GM21528 (cell line): Measurements from ENCODE around the gene MYO5B.
A peak's percentile ranks its signal among the peaks of the same experiment; 100 is the strongest.

Source experiments
- ATAC-seq: cut with Tn5 transposase; IDR thresholded peaks from one replicate; pipeline ENCODE4 v1.9.1; 2021; ENCODE audit warnings: mild to moderate bottlenecking, moderate library complexity; ENCODE audit not compliant: unreplicated experiment, low FRiP score

The MYO5B gene

GRCh38 chr18:49980896-49981295 lies 214.1 kb downstream of the MYO5B start:
- no peak for ATAC-seq

DNA sequence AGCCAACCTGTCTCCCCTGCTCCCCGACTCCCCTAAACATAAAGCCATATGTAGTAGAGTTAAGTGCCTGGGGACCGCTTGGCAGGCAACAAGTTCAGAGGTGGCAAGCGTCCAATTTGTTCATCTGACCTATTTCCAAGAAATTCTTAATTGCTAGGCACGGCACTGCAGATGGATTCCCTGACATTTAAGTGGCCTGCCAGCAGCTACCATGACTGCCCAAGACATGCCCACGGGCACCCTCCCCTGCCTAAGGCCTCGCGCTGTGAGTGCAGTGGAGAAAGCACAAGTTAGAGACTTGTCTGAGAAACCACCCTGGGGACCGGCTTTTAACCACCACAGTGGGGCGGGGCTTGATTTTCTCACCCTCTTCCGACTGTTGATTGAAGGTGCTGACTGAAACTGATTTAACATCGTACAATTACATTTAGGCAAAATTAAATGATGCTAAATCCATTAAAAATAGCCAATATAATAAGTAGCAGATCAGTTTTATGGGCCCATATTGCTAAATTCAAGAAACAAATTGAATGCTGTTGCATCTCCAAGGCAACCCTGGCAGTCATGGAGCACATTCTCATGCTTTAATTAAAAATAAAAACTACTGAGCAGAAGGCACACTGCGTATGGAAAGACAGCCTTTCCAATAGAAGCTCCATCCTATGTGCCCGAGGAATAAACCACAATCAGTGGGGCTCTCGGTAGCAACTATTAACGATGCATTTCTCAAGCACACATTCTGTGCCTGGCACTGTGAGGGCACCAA lies 218.0 kb downstream of the MYO5B start:
- no peak for ATAC-seq

DNA sequence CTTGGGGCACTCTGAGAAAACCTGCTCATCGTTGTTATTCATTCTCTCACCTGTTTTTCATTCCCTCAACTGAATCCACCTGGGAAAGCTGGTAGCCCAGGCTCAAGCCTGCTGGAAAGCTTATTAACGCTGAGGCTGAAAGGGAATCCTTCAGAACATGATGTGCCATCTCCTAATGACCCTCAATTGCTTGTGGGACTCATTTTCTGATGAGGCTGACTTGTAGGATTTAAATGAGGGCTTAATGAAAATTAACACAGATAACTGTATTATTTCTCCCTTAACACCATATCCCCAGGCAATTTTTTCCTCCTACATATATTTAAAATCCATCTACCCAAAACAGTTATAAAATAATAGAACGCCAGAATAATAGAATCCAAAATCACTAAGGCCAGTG lies 218.9 kb downstream of the MYO5B start:
- no peak for ATAC-seq

DNA sequence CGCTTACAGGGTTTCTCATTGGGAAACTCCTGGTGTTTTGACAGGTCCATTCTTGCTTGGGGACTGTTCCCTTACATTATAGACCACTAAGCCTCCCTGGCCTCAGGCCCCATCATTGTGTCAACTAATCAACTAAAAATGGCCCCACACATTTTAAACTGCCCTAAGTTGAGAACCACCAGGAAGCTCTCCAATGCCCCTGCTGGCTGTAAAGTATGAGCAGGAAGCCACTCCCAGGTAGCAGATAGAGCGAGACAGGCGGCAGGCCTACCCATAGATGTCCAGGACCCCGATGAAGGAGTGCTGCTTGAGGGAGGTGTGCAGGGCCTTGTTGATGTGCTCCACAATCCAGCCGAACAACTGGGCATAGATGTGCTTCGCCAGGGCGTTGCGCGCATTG lies 220.9 kb downstream of the MYO5B start:
- no peak for ATAC-seq

DNA sequence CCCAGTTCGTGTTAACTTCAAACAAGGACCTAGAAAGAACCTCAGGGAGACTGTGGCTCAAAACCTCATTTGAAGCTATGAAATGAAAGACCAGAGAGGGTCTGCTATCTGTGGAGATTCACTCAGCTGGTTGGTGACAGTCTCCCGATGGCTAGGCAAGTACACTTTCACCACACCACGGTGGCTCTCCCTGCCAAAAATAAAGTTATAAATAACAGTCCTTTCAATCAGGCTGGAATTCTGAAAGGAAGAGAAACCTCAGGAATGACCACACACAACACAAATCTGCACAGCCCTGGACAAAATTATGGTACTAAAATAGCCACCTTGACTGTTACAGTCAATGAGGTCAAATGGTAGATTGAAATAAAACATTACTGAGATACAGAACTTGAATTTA lies 221.4 kb downstream of the MYO5B start:
- ATAC-seq: no peak

GRCh38 chr18:49972535-49972934 lies 222.4 kb downstream of the MYO5B start:
- ATAC-seq: no peak

GRCh38 chr18:49971462-49971861 lies 223.5 kb downstream of the MYO5B start:
- no peak for ATAC-seq

DNA sequence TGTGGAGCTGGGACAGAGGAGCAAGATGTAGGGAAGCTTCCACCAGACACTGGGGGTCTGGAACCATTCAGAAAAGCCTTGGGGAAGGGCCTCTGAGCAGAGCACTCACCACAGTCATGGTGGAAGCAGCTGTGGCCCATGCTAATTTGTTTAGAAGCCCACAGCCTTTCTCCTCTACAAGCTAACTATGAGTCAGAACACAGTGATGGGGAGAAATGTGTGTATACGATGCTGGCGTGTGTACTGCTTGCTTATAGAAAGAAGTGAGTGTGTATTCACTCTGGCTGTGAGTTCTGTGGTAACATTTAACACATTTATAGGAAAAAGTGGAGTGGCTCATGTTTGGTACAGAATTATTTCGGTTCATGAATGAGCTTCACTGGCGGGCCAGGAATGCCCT lies 224.6 kb downstream of the MYO5B start:
- ATAC-seq: no peak

DNA sequence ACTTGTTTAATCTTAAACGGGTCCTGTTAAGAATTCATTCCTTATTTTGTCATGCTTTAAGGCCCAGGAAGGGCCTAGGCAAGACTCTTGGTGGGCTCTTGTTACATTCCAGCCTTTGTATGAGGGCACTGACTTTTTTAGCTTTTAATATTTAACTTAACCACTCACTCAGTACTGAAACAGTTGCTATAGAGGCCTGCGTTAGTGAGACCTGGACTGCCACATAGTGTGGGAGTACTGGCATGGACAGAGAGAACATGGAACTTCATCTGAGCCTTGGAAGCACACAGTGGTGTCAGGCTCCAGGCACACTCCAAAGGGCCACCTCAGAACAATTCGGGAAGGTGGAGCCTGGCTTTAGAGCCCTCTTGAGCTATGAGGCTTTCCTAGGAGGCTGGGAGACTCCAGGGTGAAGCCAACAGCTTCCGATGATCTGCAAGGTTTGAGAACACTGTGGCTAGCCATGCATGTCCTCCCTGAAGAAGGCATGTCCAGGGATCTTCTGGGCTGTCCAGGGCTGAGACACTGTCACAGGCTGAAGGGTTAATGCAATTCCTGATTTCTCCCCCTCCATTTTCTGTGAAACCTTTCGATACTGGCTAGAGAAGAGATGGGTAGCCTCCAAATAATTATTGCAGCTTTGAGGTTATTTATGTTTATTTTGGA lies 226.2 kb downstream of the MYO5B start:
- ATAC-seq: no peak

- no peak for ATAC-seq
Observed at GRCh38 chr18:49967636-49968313, 227.2 kb downstream of the MYO5B start.

- no peak for ATAC-seq
Observed at GRCh38 chr18:49967171-49967570, 227.8 kb downstream of the MYO5B start.

DNA sequence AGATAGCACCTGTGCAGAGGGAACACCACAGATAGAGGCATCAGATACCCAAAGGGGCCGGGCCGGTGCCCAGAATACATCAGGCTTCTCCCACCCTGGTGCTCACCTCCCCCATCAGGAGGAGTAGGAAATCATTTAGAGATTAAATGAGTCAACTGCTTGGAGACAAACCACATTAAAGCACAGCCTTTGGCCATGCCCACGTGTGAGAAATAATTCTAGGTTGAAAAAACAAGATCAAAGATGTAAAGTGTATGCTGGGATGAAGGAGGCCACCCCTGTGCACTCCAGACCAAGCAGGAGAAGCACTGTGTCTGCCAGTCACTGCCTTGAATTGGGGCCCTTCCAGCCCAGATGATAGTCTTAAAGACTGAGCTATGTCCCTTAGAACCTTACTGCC lies 228.9 kb downstream of the MYO5B start:
- no peak for ATAC-seq

GRCh38 chr18:49963217-49963616 lies 231.7 kb downstream of the MYO5B start:
- no peak for ATAC-seq

DNA sequence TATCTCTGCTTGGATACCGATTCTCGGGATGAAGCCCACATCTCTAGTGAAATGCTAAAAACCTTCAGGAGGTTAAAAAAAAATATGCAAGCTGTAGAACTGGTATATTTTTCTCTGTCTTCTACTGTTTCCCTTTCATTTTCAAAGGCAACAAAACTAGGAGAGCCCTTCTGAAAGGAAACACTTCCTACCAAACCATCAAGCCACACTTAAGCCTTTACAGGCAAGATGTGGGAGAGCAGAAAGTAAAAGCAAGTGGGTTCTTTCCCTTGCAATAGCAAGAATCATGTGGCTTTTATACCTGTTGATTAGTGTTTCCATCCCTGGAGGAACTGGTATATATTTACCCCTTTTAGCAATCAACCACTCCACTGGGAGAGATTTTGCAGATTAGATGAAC lies 233.7 kb downstream of the MYO5B start:
- no peak for ATAC-seq

DNA sequence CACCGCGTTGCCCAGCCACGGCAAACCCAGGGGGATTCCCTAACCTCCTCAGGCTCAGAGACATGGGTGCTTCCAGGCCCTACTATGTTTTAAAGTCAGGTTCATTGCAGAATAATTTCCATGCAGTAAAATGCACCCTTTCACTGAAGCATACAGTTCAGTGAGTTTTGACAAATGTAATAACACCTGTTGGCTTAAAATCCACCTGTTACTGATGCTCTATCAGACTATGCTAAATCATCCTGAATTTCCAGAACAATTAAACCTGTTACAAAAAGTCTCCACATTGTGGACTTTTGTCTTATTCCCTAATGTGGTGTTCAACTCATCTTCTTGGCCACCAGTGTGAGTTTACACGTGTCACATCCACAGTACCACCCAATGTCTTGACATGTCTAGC lies 234.6 kb downstream of the MYO5B start:
- ATAC-seq: no peak

GRCh38 chr18:49959176-49959575 lies 235.8 kb downstream of the MYO5B start:
- ATAC-seq: peak; percentile 70

DNA sequence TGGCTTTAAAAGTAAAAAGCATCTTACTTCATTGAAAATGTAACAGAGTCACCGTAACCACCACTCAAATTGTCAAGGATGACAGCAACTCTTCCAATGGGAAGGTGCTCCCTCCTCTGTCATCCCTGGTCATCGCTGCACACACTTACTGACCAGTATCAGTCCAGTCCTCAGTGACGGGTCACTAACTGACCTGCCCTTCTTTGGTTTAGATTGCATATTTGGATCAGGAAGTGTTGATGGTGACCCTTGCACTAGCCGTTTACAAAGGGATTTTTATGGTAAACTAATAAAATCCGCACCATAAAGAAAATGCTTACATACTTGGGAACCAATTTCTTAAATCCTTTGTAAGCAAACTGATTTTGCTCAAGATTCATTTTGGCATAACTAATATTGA lies 239.7 kb downstream of the MYO5B start:
- no peak for ATAC-seq

GRCh38 chr18:49953391-49953790 lies 241.6 kb downstream of the MYO5B start:
- ATAC-seq: no peak

- ATAC-seq: no peak
Observed at GRCh38 chr18:49949951-49950395, 245.0 kb downstream of the MYO5B start.

- ATAC-seq: no peak
Observed at GRCh38 chr18:49948975-49949374, 246.0 kb downstream of the MYO5B start.

- no peak for ATAC-seq
Observed at GRCh38 chr18:49944663-49945062, 250.3 kb downstream of the MYO5B start.

GRCh38 chr18:49936821-49937220 lies 258.1 kb downstream of the MYO5B start:
- no peak for ATAC-seq
